ENCODE measurements around the gene CHD1L. TPM values are rescaled to one million over a fixed set of nuclear protein-coding genes. Genes with fewer than 3 reads are reported as not detected.

CHD1L gene
- total and polyA plus RNA-seq, 7 donors: 4.8 to 20.5 (median 15.9) TPM

DNA sequence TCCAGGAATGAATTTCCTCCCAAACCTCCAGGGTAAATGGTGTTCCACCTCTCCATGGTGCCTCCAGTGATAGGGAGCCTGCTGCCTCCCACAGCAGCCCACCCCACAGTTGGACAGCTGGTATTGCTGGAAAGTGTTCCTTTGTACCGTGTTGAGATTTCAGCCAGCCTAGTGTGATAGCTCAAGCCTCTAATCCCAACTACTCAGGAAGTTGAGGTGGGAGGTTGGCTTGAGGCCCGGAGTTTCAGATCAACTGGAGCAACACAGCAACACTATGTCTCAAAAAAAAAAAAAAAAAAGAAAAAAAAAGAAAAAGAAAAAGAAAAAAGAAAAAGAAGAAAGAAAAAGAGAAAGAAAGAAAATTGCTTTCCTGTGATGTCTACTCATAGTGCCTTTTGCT, 96.1 kb downstream of the CHD1L start:
- Histone ChIP-seq H3K9me3 (no peaks in the 10 kb centered on the region), H3K4me1 (no peaks in the 10 kb centered on the region), H3K36me3 (ENCODE audit: insufficient read depth in 1 of 2, low read depth in 1 of 2) (no peaks in the 10 kb centered on the region), H3K27me3 (ENCODE audit: insufficient read depth in 3 of 3, low read length in 2 of 3) (peaks cover 0 to 5% (median 0%) of the 10 kb centered on the region in 3 donors), H3K27ac (no peak overlapping the region), H3K4me3 (no peak overlapping the region)
- DNase-seq (no peak), ATAC-seq (no peak)
- WGBS, 3 donors: 16 to 57% (median 40%) methylated on average over 2 of the region's 2 CpGs
- TF ChIP-seq, protein P1, sequence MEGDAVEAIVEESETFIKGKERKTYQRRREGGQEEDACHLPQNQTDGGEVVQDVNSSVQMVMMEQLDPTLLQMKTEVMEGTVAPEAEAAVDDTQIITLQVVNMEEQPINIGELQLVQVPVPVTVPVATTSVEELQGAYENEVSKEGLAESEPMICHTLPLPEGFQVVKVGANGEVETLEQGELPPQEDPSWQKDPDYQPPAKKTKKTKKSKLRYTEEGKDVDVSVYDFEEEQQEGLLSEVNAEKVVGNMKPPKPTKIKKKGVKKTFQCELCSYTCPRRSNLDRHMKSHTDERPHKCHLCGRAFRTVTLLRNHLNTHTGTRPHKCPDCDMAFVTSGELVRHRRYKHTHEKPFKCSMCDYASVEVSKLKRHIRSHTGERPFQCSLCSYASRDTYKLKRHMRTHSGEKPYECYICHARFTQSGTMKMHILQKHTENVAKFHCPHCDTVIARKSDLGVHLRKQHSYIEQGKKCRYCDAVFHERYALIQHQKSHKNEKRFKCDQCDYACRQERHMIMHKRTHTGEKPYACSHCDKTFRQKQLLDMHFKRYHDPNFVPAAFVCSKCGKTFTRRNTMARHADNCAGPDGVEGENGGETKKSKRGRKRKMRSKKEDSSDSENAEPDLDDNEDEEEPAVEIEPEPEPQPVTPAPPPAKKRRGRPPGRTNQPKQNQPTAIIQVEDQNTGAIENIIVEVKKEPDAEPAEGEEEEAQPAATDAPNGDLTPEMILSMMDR (IDR thresholded peaks at IDR 0.05): no peak
- intact Hi-C loops (cut with DNase I): no loop called here

DNA sequence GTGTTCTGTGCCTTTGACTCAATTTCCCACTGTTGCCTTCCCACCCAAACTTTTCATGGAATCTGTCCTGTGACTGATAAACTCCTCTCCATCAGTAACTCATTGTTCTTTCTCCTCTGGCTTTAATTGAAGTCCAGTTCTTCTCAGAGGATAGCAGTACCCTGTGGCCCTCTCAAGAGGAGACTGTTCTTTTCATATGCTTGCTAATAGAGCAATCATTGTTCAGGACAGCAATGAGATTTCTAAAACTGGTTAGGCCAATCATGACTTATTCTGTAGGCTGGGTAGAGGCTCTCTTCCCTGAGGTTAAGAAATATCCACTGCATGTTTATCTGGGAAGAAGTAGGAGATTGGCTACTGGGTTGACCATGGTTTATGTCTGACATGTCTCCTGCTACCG, 98.8 kb downstream of the CHD1L start:
- ATAC-seq (no peak), DNase-seq (no peak)
- Histone ChIP-seq H3K27me3 (ENCODE audit: insufficient read depth in 3 of 3, low read length in 2 of 3) (peaks cover 0 to 5% (median 0%) of the 10 kb centered on the region in 3 donors), H3K27ac (no peak overlapping the region), H3K4me1 (no peaks in the 10 kb centered on the region), H3K36me3 (ENCODE audit: insufficient read depth in 1 of 2, low read depth in 1 of 2) (no peaks in the 10 kb centered on the region), H3K4me3 (no peak overlapping the region), H3K9me3 (no peaks in the 10 kb centered on the region)
- WGBS, 3 donors: 88 to 96% (median 96%) methylated on average over 1 of the region's 1 CpG
- intact Hi-C loops (cut with DNase I): no loop called here
- TF ChIP-seq, protein P1 (IDR thresholded peaks at IDR 0.05): no peak

Other genes starting within 250 kb of the CHD1L start
- gene PRKAB2, start 70.2 kb upstream of the CHD1L start, total RNA-seq: 10 to 100 TPM; 50.8 to 77.7 (median 54.1) TPM
- 10 to 100 TPM; 14.1 to 71.8 (median 24.0) TPM for gene PRKAB2, start 70.2 kb upstream of the CHD1L start, polyA plus RNA-seq
- gene FMO5, start 17.3 kb upstream of the CHD1L start, total RNA-seq: 1 to 10 TPM in 1 of 4 donors, under 1 TPM in 3; 0.30 to 1.4 (median 0.92) TPM
- gene FMO5, start 17.3 kb upstream of the CHD1L start, polyA plus RNA-seq: under 1 TPM; 0.35 to 0.53 (median 0.47) TPM